Measurements from ENCODE around the gene OSBPL3.
"Not testable (repeated sequence)": the region's sequence is repeated elsewhere in the genome, so short reads cannot be mapped to it uniquely, and the experiment has no call there.

GRCh38 chr7:25017671-25018070, 37.7 kb upstream of the OSBPL3 start:
- TF ChIP-seq, protein P1, sequence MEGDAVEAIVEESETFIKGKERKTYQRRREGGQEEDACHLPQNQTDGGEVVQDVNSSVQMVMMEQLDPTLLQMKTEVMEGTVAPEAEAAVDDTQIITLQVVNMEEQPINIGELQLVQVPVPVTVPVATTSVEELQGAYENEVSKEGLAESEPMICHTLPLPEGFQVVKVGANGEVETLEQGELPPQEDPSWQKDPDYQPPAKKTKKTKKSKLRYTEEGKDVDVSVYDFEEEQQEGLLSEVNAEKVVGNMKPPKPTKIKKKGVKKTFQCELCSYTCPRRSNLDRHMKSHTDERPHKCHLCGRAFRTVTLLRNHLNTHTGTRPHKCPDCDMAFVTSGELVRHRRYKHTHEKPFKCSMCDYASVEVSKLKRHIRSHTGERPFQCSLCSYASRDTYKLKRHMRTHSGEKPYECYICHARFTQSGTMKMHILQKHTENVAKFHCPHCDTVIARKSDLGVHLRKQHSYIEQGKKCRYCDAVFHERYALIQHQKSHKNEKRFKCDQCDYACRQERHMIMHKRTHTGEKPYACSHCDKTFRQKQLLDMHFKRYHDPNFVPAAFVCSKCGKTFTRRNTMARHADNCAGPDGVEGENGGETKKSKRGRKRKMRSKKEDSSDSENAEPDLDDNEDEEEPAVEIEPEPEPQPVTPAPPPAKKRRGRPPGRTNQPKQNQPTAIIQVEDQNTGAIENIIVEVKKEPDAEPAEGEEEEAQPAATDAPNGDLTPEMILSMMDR (IDR thresholded peaks at IDR 0.05; ENCODE audit: insufficient read depth, low read length, poor library complexity, severe bottlenecking) = not testable (repeated sequence)
- not testable (repeated sequence) for TF ChIP-seq EZH2phosphoT487 (conservative IDR thresholded peaks at IDR 0.05; ENCODE audit: low read length)
